Heart left ventricle (tissue), 13 donors: ENCODE measurements around the gene NAALADL2.

Experiments
- CTCF ChIP-seq, 12 donors: fragments of 200-600 bp; sonication (generic) in 4 of 12; IDR thresholded peaks; one replicate each; pipeline versions ENCODE4 v1.5.0 to v1.8.0; 2018 to 2022; ENCODE audit warnings: antibody characterized with exemption in 12 of 12, mild to moderate bottlenecking in 5 of 12
- POLR2A ChIP-seq, 2 donors: fragments of 450-650 bp; IDR thresholded peaks; one replicate each; pipeline ENCODE4 v1.6.1; 2017; ENCODE audit warnings: antibody characterized with exemption in 2 of 2, mild to moderate bottlenecking in 2 of 2, moderate library complexity in 2 of 2
- donor health status: ischemic (EF 13 %, LVEDD 7.1; RV severe dilation, severe dysfunction).
- donor health status: DM: no; HTN: yes; CAD: no.
- donor health status: DM: no; HTN: no; CAD: no.
- donor health status: ischemic (EF 25% LVEDD 6.9; RV normal size, moderate dysfunction).
- donor health status: ischemic (EF 25% LVEDD 5.7; RV mildly dilated, moderate dysfunction).
- donor health status: ischemic (EF 35%, LVEDD 5.7; RV mildly dilated, moderate dysfunction).
- donor health status: nonischemic (EF 11% LVEDD 7.7; RV severe dilation, severe dysfunction).
- donor health status: DM: yes; HTN: yes; CAD: no.
- donor health status: PGD.
- donor health status: ischemic (EF 29% LVEDD 5.4; RV normal size, mild dysfunction).
- donor health status: nonischemic (EF 23%, LVEDD 6.1; RV moderate dilation, normal function).

GRCh38 chr3:175226444-175226843, 367.3 kb downstream of the NAALADL2 start:
- no peak for TF ChIP-seq CTCF (IDR thresholded peaks at IDR 0.05)
- no peak for TF ChIP-seq POLR2A (IDR thresholded peaks at IDR 0.05)
